Activated gamma-delta T cell treated with Interleukin-2 at 50 U/mL for 16 hours (primary cell): ENCODE data around the gene ADGRG2.

Experiments used
- DNase-seq: peaks from one replicate; pipeline ENCODE4 v3.0.0-alpha.2; 2020

ADGRG2 gene

DNA sequence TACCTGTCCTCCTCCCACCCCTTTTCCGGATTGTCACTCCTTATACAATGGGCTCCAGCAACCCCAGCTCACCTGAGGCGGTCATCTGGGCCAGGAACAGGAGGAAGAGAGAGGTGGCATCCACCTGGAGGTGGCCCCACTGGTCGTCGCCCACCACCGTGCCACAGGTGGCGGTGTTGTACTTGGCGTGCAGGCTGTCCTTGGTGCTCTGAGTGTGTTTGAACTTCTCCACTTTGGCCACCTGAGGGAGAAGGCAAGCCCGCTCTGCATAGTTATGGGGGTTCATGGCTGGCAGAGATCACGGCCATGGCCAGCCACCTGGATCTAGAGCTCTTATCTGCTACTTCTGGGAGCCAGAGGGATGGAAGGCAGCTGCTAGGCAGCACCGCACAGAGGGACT, 171.2 kb downstream of the ADGRG2 start:
- DNase-seq = no peak

DNA sequence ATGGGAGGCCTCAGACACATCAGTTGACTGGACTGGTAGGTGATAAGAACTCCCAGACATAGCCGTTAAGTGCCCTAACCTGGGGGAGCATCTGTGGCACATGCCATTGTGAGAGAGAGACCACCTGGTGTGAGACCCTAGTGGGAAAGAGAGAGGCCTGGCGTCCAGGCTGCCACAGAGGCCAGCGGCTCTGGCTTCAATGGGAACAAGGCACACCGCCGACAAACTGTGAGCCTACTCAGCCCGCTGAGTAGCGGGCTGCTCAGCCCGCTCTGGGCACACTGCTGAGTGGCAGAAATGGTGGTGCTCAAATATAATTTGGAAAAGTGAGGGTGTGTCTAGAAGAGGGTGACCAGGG, 172.3 kb downstream of the ADGRG2 start:
- DNase-seq = no peak

DNA sequence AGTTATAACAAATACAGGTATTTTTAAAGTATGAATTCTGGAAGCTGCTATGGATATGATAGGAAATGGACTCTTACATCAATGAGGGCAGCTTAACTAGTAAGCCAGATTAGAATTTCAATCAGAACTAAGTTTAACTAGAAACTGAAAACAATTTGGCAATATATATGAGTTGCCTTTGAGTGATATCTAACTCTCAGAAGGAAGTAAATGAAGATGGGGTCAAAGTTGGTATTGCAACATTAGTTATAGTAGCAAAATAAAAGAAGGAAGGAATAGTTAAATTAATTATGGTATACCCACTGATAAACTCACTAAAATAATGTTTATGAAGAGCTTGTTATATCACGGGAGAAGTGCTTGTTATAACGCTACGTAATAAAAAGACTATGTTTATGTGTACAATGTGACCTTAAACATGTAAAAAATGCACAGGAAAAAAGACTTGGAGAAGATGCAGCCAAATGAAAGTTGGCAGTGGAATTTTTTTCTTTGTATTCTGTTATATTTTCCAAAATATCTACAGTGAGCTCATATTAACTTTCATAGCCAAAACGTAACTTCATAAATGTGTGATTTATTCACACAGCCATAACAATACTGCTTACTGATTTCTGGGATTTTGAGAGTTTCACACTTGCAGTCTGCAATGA, 172.9 kb downstream of the ADGRG2 start:
- no peak for DNase-seq

- no peak for DNase-seq
These were observed 175.7 kb downstream of the ADGRG2 start for GRCh38 chrX:18946611-18947010.

DNA sequence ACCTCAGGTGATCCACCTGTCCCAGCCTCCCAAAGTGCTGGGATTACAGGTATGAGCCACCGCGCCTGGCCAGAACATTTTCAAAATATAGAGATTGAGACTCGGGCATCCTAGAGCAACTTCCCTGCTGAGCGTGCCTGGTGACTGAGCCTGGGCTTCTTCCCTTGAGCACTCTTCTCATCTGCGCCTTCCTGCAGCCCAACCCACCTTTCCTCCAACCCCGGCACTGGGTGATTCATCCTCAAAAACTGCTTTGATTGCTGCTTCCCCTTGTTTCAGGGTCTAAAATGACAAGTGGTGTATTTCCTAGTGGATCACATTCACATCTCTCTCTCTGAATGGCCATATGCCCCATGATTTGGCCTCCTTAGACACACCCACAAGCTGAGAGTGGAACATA, 176.1 kb downstream of the ADGRG2 start:
- DNase-seq = no peak

GRCh38 chrX:18945483-18945882, 176.8 kb downstream of the ADGRG2 start:
- DNase-seq = no peak

- no peak for DNase-seq
These were observed 177.8 kb downstream of the ADGRG2 start for GRCh38 chrX:18944482-18944881.

DNA sequence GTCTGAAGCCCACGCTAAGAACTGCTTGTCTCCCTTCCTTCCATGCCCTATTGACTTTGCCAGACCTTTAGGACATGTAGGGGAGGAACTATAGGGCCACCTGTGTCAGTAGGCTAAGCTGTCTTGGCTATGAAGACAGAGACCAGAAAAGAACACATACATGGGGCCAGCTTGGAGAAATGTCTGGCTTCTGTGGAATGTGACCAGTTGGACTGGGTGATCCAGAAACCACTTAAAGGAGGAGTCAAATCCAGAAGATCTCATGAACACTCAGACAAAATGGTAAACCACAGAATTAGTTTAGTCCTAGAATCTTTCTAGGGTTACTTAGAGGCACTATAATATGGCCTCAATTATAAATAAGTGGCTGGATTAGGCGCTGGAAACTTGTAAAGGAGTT, 180.4 kb downstream of the ADGRG2 start:
- no peak for DNase-seq
